Keratinocyte (primary cell): Measurements from ENCODE around the gene NOS1AP.

Experiments used
- CTCF ChIP-seq, 3 experiments: IDR thresholded peaks in 1 of 3; conservative IDR thresholded peaks in 1 of 3; optimal IDR thresholded peaks in 1 of 3; 2 replicates in 2 of 3; 3 replicates in 1 of 3; pipeline versions ENCODE3 to v1.5.1; 2011; ENCODE audit warnings: low read length in 3 of 3, mild to moderate bottlenecking in 3 of 3, moderate library complexity in 2 of 3, control low read depth in 1 of 3, inconsistent platforms in 1 of 3; ENCODE audit not compliant: insufficient read depth in 2 of 3; ENCODE audit errors: extremely low read depth in 1 of 3
- EZH2 ChIP-seq: IDR thresholded peaks from one replicate; pipeline ENCODE4 v1.6.1; 2012; ENCODE audit warnings: inconsistent platforms, mild to moderate bottlenecking, low read length, moderate library complexity

GRCh38 chr1:162303004-162303344 lies 233.5 kb downstream of the NOS1AP start:
- TF ChIP-seq EZH2 (no peak), CTCF (optimal IDR thresholded peaks at IDR 0.05 in 1 of 3, IDR thresholded peaks at IDR 0.05 in 1 of 3, conservative IDR thresholded peaks at IDR 0.05 in 1 of 3; ENCODE audit: extremely low read depth in 1 of 3, insufficient read depth in 2 of 3, low read length in 3 of 3) (no peak)
